Kidney epithelial cell (primary cell): Measurements from ENCODE around the gene ADGRA3. TPM values are rescaled to one million over a fixed set of nuclear protein-coding genes. Genes with fewer than 3 reads are reported as not detected.

ENCODE experiments used
- DNase-seq: peaks from one replicate; pipeline ENCODE4 v3.0.0-alpha.2; 2010; ENCODE audit warnings: low read depth
- H3K27me3 ChIP-seq: 2 replicates; pipeline ENCODE4 v1.6.0; 2011; ENCODE audit warnings: low read length; ENCODE audit not compliant: control insufficient read depth, insufficient read depth
- H3K36me3 ChIP-seq: 2 replicates; pipeline ENCODE4 v1.5.1; 2011; ENCODE audit warnings: low read length; ENCODE audit not compliant: control insufficient read depth, insufficient read depth
- H3K4me3 ChIP-seq: 2 replicates; pipeline ENCODE4 v1.5.1; 2011; ENCODE audit warnings: low read depth, mild to moderate bottlenecking, control low read depth, low read length
- CTCF ChIP-seq: IDR thresholded peaks from 2 replicates; pipeline ENCODE4 v1.5.1; 2011; ENCODE audit warnings: mild to moderate bottlenecking, moderate library complexity, low read length, control low read depth, inconsistent platforms; ENCODE audit not compliant: insufficient read depth, poor library complexity, severe bottlenecking
- total RNA-seq: library from RNA; depleted of rRNA; stranded (reverse); fragments of >200 nt; gene quantifications from 2 replicates; pipeline ENCODE4 v1.2.3, GENCODE V29; 2015

Gene ADGRA3
- total RNA-seq, 1 donor from 2014 or later, result 30.5 TPM

DNA sequence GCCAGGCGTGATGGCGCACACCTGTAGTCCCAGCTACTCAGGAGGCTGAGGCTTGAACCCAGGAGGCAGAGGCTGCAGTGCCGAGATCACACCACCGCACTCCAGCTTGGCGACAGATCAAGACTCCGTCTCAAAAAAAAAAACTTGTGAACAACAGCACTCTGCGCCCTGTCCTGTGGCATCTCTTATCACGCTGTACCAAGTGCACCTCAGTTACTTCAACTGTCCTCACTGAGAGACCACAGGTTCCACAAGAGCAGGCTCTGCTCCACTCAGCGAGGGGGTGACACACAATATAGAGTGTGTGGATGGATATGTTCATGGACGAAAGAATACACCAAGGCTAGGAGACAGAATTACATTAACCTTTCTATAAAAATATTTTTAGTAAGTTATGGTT, 49.3 kb downstream of the ADGRA3 start:
- Histone ChIP-seq H3K36me3 (no peaks in the 10 kb centered on the region), H3K4me3 (no peak overlapping the region), H3K27me3 (no peaks in the 10 kb centered on the region)
- DNase-seq, result no peak
- TF ChIP-seq CTCF, result no peak

DNA sequence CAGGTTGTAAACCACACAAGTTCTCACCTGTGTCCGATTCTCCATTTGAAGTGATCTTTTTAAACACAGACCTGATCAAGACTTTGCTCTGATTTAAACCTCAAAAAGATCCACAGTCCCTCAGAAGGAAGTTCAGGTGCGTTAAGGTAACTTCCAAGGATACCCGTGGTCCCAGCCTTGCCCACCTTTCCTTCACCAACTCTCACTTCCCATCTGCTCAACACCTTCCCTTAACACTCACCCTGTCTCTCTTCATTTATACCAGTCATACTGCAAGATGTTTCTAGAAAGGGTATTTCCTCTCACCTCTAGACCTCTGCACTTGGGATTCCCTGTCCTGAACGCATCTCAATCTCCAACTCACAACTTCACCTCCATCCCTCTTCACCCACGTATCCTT, 49.9 kb downstream of the ADGRA3 start:
- TF ChIP-seq CTCF, result no peak
- no peaks in the 10 kb centered on the region for H3K27me3 ChIP-seq
- no peak for DNase-seq
- H3K36me3 ChIP-seq, result no peaks in the 10 kb centered on the region
- H3K4me3 ChIP-seq, result no peak overlapping the region

DNA sequence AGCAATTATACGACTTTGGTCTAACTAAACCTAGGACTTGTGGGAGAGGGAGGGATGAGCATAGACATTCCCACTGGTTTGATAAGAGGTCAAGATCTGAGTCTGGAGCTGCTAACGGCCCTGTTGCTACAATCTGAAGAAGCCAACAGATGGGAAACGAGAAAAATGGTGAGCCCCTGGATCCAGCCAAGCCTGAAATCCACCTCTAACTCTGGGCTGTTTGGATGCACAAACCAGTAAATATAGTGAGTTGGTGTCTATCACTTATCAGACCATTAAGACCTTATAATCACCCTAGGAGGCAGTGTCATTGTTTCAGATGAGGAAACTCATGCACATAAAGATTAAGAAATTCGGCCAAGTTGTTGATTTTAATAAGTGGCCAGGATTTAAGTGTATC, 50.5 kb downstream of the ADGRA3 start:
- no peak overlapping the region for H3K4me3 ChIP-seq
- no peaks in the 10 kb centered on the region for H3K27me3 ChIP-seq
- no peak for DNase-seq
- H3K36me3 ChIP-seq, result no peaks in the 10 kb centered on the region
- no peak for TF ChIP-seq CTCF

DNA sequence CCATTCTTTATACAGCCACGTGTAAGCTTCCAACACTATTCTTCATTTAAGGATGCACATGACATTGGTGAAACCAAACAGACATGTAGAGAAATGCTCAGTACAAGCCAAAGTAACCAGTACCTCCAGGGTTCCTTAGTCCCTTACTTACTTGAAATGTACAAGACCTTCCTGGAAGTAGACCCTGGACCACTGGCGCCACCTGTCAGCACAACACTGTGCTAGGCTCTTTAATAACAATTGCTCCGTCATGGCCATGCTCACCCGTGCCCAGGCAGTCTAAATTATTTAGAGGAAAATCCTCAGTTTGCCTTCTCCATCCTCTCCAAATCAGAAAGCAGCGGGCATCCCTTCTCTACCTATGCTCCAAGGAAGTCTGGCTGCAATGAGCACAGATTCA, 52.7 kb downstream of the ADGRA3 start:
- TF ChIP-seq CTCF, result no peak
- DNase-seq, result no peak

GRCh38 chr4:22462688-22463087, 53.2 kb downstream of the ADGRA3 start:
- no peak for TF ChIP-seq CTCF
- H3K36me3 ChIP-seq, result no peaks in the 10 kb centered on the region

More for the DNA sequence above, 52.7 kb downstream of the ADGRA3 start:
- no peaks in the 10 kb centered on the region for H3K36me3 ChIP-seq
- H3K27me3 ChIP-seq, result no peaks in the 10 kb centered on the region
- no peak overlapping the region for H3K4me3 ChIP-seq

DNA sequence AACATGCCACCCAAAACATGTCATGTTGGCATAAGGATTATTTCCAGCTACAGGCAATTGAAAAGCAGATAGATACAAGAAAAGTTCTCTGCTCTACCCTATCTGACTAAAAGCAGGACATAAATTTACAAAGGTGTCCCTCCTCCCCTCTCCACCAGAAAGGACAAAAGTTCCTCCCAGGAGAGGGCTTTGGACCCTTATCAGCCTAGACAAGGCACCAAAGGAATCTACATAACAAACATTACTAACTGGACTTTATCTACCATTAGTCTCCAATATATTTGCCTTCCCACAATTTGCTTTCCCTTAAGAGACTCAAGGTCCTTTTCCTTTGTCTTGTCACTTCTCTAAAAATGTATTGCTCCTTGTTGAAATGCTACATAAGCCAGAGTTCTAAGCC, 55.6 kb downstream of the ADGRA3 start:
- TF ChIP-seq CTCF, result no peak
- no peaks in the 10 kb centered on the region for H3K36me3 ChIP-seq
- no peak overlapping the region for H3K4me3 ChIP-seq
- DNase-seq, result no peak
- no peaks in the 10 kb centered on the region for H3K27me3 ChIP-seq

More at GRCh38 chr4:22462688-22463087, 53.2 kb downstream of the ADGRA3 start:
- Histone ChIP-seq H3K4me3 (no peak overlapping the region), H3K27me3 (no peaks in the 10 kb centered on the region)
- DNase-seq, result no peak
